GM12878 (cell line): ENCODE measurements around the gene EMILIN3. TPM values are rescaled to one million over a fixed set of nuclear protein-coding genes. Genes with fewer than 3 reads are reported as not detected.

Source experiments
- ATAC-seq: fragments of 200-7000 bp; cut with Tn5 transposase; 3 replicates; pipeline ENCODE4 v1.9.1; 2020; ENCODE audit warnings: mild to moderate bottlenecking, moderate library complexity
- BruUV-seq: library from RNA; stranded (reverse); fragments of 400-500 nt; replicated peaks from 2 replicates; lab custom pipeline; 2021; lab: Mats Ljungman, UMichigan
- CTCF ChIA-PET: fragments of 300-600 bp; sonication (Branson Sonifier 250); formaldehyde crosslinking; extraction: SDS; loops from one replicate; lab custom pipeline; 2021; ENCODE audit warnings: inconsistent platforms; lab: Yijun Ruan, JAX
- POLR2A ChIA-PET: fragments of 350-600 bp; formaldehyde crosslinking; extraction: SDS; loops from one replicate; lab custom pipeline; 2021; ENCODE audit warnings: inconsistent platforms; lab: Charles Lee
- RAD21 ChIA-PET: fragments of 300-600 bp; sonication (Branson Sonifier 250); formaldehyde crosslinking; loops from one replicate; lab custom pipeline; 2023; ENCODE audit warnings: antibody characterized with exemption; ENCODE audit not compliant: unreplicated experiment; lab: Charles Lee
- SMC1A ChIA-PET: fragments of 300-600 bp; sonication (Branson Sonifier 250); formaldehyde crosslinking; loops from one replicate; lab custom pipeline; 2023; ENCODE audit not compliant: unreplicated experiment, uncharacterized antibody; lab: Charles Lee
- DNase-seq: peaks from one replicate; pipeline ENCODE4 v3.0.0-alpha.2; 2011; ENCODE audit warnings: low read depth, low spot score
- FAIRE-seq: peaks from 3 replicates; lab custom pipeline; 2011; peaks lifted over from hg19 to GRCh38; lab: Jason Lieb, UNC
- H2AFZ ChIP-seq: 2 replicates; pipeline ENCODE4 v1.6.0; 2011; ENCODE audit warnings: low read depth, low read length, control low read depth; ENCODE audit not compliant: control insufficient read depth
- H3K27ac ChIP-seq: 2 replicates; pipeline ENCODE4 v1.5.1; 2011; ENCODE audit warnings: control low read depth; ENCODE audit not compliant: control insufficient read depth, insufficient read depth
- H3K27me3 ChIP-seq, 2 experiments: replicated peaks in 1 of 2; 2 replicates each; pipeline versions ENCODE4 v1.6.0 to v1.6.1; 2011; ENCODE audit warnings: low read length in 1 of 2; ENCODE audit not compliant: control insufficient read depth in 2 of 2, insufficient read depth in 2 of 2
- H3K36me3 ChIP-seq, 2 experiments: 2 replicates each; pipeline ENCODE4 v1.5.1; 2011; ENCODE audit warnings: low read length in 1 of 2; ENCODE audit not compliant: control insufficient read depth in 2 of 2, insufficient read depth in 2 of 2
- H3K4me1 ChIP-seq: 2 replicates; pipeline ENCODE4 v1.6.1; 2011; ENCODE audit warnings: mild to moderate bottlenecking, low read length, moderate library complexity, mixed read lengths; ENCODE audit not compliant: control insufficient read depth, insufficient read depth
- H3K4me2 ChIP-seq: 2 replicates; pipeline ENCODE4 v1.6.0; 2011; ENCODE audit warnings: control low read depth; ENCODE audit not compliant: control insufficient read depth, insufficient read depth
- H3K4me3 ChIP-seq: fragments of 200-600 bp; sonication (generic); 2 replicates; pipeline ENCODE4 v1.5.1; 2016
- H3K79me2 ChIP-seq: 2 replicates; pipeline ENCODE4 v1.6.0; 2011; ENCODE audit warnings: low read length; ENCODE audit not compliant: control insufficient read depth, insufficient read depth
- H3K9ac ChIP-seq: 2 replicates; pipeline ENCODE4 v1.8.0; 2011; ENCODE audit warnings: low read length, control low read depth, mixed read lengths; ENCODE audit not compliant: control insufficient read depth, insufficient read depth
- H3K9me3 ChIP-seq: replicated peaks from 3 replicates; pipeline ENCODE4 v1.5.1; 2011; ENCODE audit warnings: mild to moderate bottlenecking, low read length; ENCODE audit not compliant: control insufficient read depth, insufficient read depth
- H4K20me1 ChIP-seq: 2 replicates; pipeline ENCODE4 v1.6.0; 2011; ENCODE audit not compliant: control insufficient read depth, insufficient read depth
- BACH1 ChIP-seq: fragments of 450-650 bp; IDR thresholded peaks from 2 replicates; pipeline ENCODE4 v1.6.1; 2017; ENCODE audit warnings: mild to moderate bottlenecking, borderline replicate concordance
- BCL3 ChIP-seq: IDR thresholded peaks from 2 replicates; pipeline ENCODE4 v1.6.1; 2011; ENCODE audit warnings: borderline replicate concordance, low read depth, mild to moderate bottlenecking, moderate library complexity, low read length; ENCODE audit not compliant: insufficient read depth, poor library complexity, severe bottlenecking
- CHD4 ChIP-seq: fragments of 200-600 bp; sonication (generic); IDR thresholded peaks from 2 replicates; pipeline ENCODE4 v1.6.1; 2016; ENCODE audit warnings: mild to moderate bottlenecking
- IKZF1 ChIP-seq: fragments of 450-650 bp; conservative IDR thresholded peaks from 2 replicates; pipeline ENCODE4 v1.6.1; 2017; ENCODE audit warnings: antibody characterized with exemption, mild to moderate bottlenecking
- JUND ChIP-seq: IDR thresholded peaks from 2 replicates; pipeline ENCODE4 v1.6.1; 2012; ENCODE audit warnings: low read depth, mild to moderate bottlenecking, low read length, improper control_type of control experiment, moderate library complexity
- MEF2A ChIP-seq: IDR thresholded peaks from 2 replicates; pipeline ENCODE4 v1.6.1; 2011; ENCODE audit warnings: low read depth, mild to moderate bottlenecking, low read length, moderate library complexity; ENCODE audit not compliant: insufficient read depth
- PBX3 ChIP-seq: IDR thresholded peaks from 2 replicates; pipeline ENCODE4 v1.6.1; 2011; ENCODE audit warnings: mild to moderate bottlenecking, low read depth, low read length, moderate library complexity; ENCODE audit not compliant: insufficient replicate concordance
- POLR2AphosphoS5 ChIP-seq: IDR thresholded peaks from 2 replicates; pipeline ENCODE4 v1.6.1; 2011; ENCODE audit warnings: mild to moderate bottlenecking, low read length, inconsistent platforms
- SUPT20H ChIP-seq: IDR thresholded peaks from 2 replicates; pipeline ENCODE4 v1.6.1; 2011; ENCODE audit warnings: low read depth, mild to moderate bottlenecking, low read length, moderate library complexity, borderline replicate concordance; ENCODE audit not compliant: control insufficient read depth
- TBL1XR1 ChIP-seq: IDR thresholded peaks from 2 replicates; pipeline ENCODE4 v1.6.1; 2012; ENCODE audit warnings: low read depth, low read length, improper control_type of control experiment
- YBX1 ChIP-seq: fragments of 450-650 bp; IDR thresholded peaks from 2 replicates; pipeline ENCODE4 v1.6.1; 2016; ENCODE audit warnings: antibody characterized with exemption
- ZBED1 ChIP-seq: IDR thresholded peaks from 2 replicates; pipeline ENCODE4 v1.6.1; 2016; ENCODE audit warnings: borderline replicate concordance
- WGBS: methylation state at CpG from one replicate; pipeline ENCODE4 v1.1.6; 2016; ENCODE audit warnings: low lambda C conversion rate; ENCODE audit not compliant: insufficient replicate concordance, insufficient coverage; ENCODE audit errors: missing lambda C conversion rate; 5-methylcytosine and 5-hydroxymethylcytosine counted together
- in situ Hi-C: fragments of 300-500 bp; cut with MboI; formaldehyde crosslinking; loops from 9 replicates; pipeline ENCODE4 v1.14.3; 2018; ENCODE audit warnings: mixed read lengths
- intact Hi-C: fragments of 100-400 bp; cut with micrococcal nuclease; formaldehyde crosslinking; loops from one replicate; pipeline ENCODE4 v1.14.2; 2022; ENCODE audit not compliant: unreplicated experiment
- polyA plus RNA-seq, 11 experiments: library from polyadenylated mRNA; depleted of rRNA in 4 of 11; unstranded in 6 of 11; stranded (reverse) in 5 of 11; fragments of >200 nt; fragmentation: Nextera tagmentation in 4 of 11; fragmentation: Illumina TruSeq in 1 of 11; extraction: Ambion mirVana in 4 of 11; extraction: Trizol in 1 of 11; gene quantifications; 1 replicate in 1 of 11; 2 replicates in 10 of 11; pipeline versions ENCODE4 v1.2.1 to v1.2.3, GENCODE V29; 2011 to 2016; ENCODE audit warnings: inconsistent platforms in 2 of 11, missing spikeins in 2 of 11, low read depth in 1 of 11
- total RNA-seq, 4 experiments: library from RNA; depleted of rRNA in 3 of 4; stranded (reverse); fragments of >200 nt in 3 of 4; fragmentation: Illumina TruSeq in 1 of 4; extraction: Trizol in 1 of 4; gene quantifications; 2 replicates each; pipeline versions ENCODE4 v1.2.1 to v1.2.3, GENCODE V29; 2013 to 2021
- TF ChIP-seq, protein P1 (sequence below): fragments of 450-650 bp; IDR thresholded peaks from 2 replicates; pipeline ENCODE4 v1.6.1; 2014; ENCODE audit warnings: mild to moderate bottlenecking

The EMILIN3 gene
- total and polyA plus RNA-seq, 10 of the 15 experiments (the other 5 are each of a cell fraction or from before 2014, with no cell fraction given) = not detected

GRCh38 chr20:41373931-41374920 is 7.6 kb upstream of the EMILIN3 start:
- in situ Hi-C loops = no loop called here
- intact Hi-C loops = no loop called here
- Histone ChIP-seq H3K4me3 (no peak overlapping the region), H3K4me2 (no peak overlapping the region), H2AFZ (no peak overlapping the region), H3K9me3 (no peaks in the 10 kb centered on the region), H3K79me2 (no peaks in the 10 kb centered on the region), H3K36me3 (no peaks in the 10 kb centered on the region), H3K27ac (no peak overlapping the region), H4K20me1 (no peaks in the 10 kb centered on the region), H3K27me3 (0 out of 4 replicates have a peak, but pooled peaks cover 0 to 1% of the 10 kb centered on the region in 2 experiments), H3K9ac (no peak overlapping the region), H3K4me1 (peaks cover 12% of the 10 kb centered on the region)
- ATAC-seq (no peak), FAIRE-seq (no peak), DNase-seq (no peak)
- 13% methylated on average over 9 of the region's 9 CpGs for WGBS
- ChIA-PET POLR2A (no interaction called here), SMC1A (no interaction called here), CTCF (interaction anchor here (1.2 kb wide), 1 partner anchor 240 kb away, joined by 3 read pairs; no protein-coding TSS in a partner anchor), RAD21 (no interaction called here)
- no TSS peak for BruUV-seq
- TF ChIP-seq ZBED1 = no peak
- TF ChIP-seq TBL1XR1 = no peak
- no peak for TF ChIP-seq PBX3
- no peak for TF ChIP-seq BCL3
- TF ChIP-seq, protein P1, sequence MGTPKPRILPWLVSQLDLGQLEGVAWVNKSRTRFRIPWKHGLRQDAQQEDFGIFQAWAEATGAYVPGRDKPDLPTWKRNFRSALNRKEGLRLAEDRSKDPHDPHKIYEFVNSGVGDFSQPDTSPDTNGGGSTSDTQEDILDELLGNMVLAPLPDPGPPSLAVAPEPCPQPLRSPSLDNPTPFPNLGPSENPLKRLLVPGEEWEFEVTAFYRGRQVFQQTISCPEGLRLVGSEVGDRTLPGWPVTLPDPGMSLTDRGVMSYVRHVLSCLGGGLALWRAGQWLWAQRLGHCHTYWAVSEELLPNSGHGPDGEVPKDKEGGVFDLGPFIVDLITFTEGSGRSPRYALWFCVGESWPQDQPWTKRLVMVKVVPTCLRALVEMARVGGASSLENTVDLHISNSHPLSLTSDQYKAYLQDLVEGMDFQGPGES = no peak
- TF ChIP-seq SUPT20H = no peak
- TF ChIP-seq IKZF1 = no peak
- TF ChIP-seq JUND = no peak
- no peak for TF ChIP-seq MEF2A
- no peak for TF ChIP-seq CHD4
- TF ChIP-seq POLR2AphosphoS5 = no peak
- no peak for TF ChIP-seq BACH1
- TF ChIP-seq YBX1 = no peak
